Stimulated activated CD4-positive, alpha-beta T cell treated with anti-CD3 and anti-CD28 coated beads, Interleukin-4, amount 100 ng/mL, for 1 hour (primary cell): Measurements from ENCODE around the gene EMSY.
"Not testable (repeated sequence)": the region's sequence is repeated elsewhere in the genome, so short reads cannot be mapped to it uniquely, and the experiment has no call there.

Experiments used
- DNase-seq: peaks from one replicate; pipeline ENCODE4 v3.0.0-alpha.2; 2020

EMSY gene

GRCh38 chr11:76444384-76445120 lies at the start of gene EMSY:
TSS of gene EMSY (plus strand) at chr11:76445018. CDS start at chr11:76446939, 1,921 bp downstream.
- DNase-seq, result peak; percentile 87

DNA sequence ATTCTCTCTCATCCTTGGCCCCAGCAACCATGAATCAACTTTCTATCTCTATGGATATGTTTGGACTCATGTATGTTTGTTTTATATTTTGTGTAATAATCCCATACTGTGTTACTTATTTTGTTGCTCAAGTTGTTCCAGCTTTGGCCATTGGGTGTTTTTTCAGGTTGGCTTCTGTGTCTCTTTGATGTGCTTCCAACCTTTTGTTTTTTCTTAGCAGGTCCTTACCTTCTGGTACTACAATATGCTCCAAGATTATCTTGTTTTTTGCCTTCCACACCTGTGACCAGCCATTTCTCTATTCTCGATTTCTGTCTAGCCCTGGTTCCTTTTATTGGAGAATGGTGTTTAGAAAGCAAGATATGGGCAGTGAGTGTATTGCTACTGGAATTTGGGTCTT lies 49.5 kb upstream of the EMSY start:
- DNase-seq, result no peak

GRCh38 chr11:76397383-76397782 lies 47.4 kb upstream of the EMSY start:
- no peak for DNase-seq

DNA sequence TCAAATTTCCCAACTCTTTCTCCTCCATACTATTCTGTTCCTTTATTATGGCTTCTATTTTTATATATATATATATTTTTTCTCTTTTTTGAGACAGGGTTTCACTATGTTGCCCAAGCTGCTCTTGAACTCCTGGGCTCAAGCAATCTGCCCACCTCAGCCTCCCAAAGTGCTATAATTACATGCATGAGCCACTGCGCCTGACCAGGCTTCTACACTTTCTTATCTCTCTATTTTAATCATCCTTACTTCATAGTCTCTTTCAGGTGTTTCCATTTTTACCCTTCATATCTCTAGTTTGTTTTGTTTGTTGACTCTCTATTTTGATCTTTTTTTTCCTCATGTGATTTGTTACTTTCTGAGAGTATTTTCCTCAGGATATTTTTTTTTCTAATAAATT lies 43.9 kb upstream of the EMSY start:
- DNase-seq, result no peak

DNA sequence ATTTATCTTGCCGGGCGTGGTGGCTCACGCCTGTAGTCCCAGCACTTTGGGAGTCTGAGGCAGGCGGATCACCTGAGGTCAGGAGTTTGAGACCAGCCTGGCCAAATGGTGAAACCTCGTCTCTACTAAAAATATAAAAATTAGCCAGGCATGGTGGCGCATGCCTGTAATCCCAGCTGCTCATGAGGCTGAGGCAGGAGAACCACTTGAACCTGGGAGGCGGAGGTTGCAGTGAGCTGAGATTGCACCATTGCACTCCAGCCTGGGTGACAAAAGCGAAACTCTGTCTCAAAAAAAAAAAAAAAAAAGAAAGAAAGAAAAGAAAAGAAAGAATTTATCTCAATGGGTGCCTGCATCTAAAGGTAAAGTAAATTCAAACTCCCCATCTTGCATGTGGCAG lies 43.3 kb upstream of the EMSY start:
- DNase-seq, result not testable (repeated sequence)

- no peak for DNase-seq
Observed at GRCh38 chr11:76406359-76406758, 38.5 kb upstream of the EMSY start.

DNA sequence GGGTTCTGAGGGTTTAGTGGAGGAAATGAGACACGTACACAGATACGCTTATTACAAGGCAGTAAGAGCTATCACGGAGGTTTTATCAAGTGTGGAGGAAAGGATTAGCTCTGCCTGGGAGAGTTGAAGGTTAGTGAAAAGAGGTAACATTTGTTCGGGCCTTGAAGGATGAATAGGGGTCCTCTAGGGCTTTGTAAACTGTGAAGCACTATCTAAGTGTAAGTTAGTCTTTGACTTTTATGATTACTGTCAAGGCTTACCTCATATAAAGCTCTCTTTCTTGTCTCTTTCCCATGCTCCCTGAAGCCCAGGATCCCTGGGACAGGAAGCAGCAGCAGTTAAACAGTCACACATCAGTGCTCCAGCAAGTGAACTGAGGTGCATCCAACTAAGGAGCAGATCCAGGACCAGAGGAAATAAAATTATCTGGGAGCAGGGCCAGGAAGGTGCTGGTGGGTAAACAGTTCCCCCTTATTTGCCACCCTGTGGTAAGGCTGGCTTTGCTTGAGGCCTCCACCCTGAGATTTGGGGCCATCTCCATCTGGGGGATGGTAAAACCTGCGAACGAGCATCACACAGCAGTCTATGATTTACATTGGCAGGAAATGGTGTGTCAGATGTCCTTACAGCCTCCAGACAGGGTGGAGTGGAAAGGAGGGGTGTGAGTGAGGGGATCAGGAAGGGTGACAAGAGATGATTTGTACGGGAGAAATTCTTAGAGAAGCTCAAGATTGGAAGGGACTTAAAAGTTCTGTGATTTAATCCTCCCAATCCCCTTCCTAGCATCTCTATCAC lies 36.5 kb upstream of the EMSY start:
- DNase-seq, result no peak

DNA sequence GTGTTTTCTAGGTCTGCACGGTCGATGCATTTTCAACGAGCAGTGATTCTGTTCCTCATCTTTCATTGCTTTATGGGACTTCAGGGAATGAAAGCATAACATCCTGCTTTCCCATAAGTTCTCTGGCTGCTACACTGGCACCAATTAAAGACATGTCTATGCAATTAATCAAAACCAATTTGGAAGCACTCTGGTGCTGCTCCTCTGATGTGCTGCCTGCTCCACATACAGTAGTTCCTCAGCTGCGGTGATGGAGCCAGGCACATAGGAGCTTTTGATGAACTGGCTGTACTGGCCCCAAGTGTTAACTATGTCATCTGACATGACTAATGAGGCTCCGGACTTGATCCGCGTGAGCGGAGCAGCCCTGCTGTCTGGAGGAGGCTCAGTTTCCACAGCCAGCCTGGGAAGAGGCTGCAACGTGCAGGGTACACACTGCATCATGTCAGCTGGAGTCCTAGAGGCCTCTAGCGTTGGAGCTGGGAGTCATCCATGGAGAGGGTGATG lies 33.9 kb upstream of the EMSY start:
- no peak for DNase-seq

GRCh38 chr11:76415073-76415472 lies 29.7 kb upstream of the EMSY start:
- DNase-seq, result no peak

DNA sequence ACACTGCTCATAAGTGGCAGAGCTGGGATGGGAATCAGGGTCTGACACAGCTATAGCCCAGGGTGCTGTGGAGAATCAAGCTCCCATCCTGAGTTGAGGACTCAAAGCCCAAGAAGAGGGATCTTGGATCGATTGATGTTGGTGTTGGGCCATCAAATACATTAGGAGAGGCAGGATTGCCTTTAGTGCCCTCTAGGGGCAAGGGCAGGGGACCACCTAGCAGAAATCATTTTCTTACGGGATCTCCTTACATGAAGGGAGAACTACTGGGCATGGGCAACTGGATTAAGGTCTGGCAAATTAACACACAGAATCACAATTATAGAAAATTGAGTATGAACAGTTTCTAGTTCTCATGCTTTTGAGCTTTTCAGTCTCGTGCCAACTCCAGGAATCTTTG lies 24.9 kb upstream of the EMSY start:
- DNase-seq, result no peak

DNA sequence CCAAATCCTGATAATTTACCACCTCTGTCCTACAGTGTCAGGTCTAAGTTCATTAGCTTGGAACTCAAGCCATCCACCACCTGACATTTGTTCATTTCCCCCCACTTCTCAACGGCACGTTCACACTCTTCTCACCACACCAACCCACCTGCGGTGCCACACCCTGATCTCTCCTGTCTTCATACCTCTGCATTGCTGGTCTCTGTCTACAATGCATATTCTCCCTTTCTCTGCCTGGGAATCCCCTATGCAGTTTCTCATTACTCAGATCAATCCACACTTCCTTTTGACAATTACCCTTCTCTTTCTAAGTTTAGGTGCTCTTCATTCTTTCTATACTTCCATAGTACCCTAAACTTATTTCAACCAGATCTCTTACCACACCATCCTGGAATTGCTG lies 20.4 kb upstream of the EMSY start:
- no peak for DNase-seq

DNA sequence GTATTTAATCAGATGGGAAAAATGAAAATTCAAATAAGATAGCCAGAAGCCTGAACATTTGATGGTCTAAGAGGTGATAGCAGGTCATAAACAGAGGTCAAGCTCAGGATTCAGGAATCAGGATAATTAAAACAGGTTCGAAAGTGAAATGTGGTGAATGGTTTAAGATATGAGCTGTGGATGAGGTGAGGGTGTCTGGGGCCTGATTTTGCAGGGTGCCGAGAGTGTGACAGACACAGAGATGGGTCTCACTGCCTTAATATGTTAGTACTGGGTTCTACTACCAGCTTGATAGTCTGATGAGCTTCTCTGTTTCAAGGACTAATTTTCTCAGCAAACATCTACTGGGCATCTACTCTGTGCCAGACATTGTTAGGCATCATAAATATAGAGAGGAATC lies 19.9 kb upstream of the EMSY start:
- DNase-seq, result no peak

DNA sequence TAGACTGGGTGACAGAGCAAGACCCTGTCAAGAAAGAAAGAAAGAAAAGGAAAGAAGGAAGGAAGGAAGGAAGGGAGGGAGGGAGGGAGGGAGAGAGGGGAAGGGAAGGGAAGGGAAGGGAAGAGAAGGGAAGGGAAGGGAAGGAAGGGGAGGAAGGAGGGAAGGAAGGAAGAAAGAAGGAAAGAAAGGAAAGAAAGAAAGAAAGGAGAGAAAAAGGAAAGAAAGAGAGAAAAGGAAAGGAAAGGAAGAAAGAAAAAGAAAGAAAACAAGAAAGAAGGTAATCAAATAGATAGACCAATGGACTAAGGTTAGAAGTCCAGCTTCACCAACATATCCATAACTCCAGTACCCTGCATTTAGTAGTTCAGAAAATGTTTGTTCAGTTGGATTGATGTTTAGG lies 18.2 kb upstream of the EMSY start:
- DNase-seq, result no peak

DNA sequence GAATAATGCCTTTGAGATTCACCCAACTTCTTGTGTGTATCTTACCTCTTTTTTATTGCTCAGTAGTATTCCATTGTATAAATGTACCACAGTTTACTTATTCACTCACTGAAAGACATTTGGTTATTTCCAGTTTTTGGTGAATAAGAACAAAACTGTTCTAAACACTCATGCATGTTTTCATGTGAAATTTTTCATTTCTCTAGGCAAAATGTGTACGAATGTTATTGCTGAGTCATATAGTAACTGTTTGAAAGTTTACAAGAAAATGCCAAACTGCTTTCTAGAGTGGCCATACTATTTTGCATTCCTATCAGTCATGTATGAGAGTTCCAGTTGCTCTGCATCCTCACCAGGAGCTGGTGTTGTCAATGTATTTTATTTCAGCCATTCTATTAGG lies 8.8 kb upstream of the EMSY start:
- no peak for DNase-seq

DNA sequence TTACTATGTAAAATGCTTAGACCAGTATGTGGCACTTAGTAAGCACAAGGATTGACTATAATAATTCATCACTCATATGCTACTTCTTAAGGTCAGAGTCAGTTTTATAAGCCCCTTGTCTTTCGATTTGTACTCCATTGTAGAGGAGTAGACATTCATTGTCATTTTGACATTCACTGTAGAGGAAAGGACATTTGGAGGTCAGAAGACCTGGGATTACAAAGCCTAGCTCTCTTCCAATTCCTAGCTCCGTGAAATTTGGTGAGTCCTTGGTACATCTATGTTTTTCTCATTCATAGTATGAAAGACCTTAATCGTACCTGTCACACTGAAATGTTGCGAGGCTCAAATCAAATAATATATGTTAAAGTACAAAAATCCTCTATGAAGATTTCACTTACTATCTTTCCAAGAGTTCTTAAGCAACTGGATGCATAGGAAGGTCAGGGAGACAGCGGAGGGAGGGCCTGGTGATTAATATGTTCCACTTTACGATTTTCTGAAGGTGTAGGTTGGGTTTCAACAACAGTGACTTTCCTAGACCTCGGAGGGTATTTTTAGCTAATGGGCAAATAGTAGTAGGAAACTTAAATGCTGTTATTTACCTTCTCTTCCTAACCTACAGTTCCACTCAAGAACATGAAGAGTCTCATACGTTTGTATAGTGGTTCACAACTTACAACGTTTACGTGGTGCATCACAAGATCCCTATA lies 1.4 kb upstream of the EMSY start:
- no peak for DNase-seq

DNA sequence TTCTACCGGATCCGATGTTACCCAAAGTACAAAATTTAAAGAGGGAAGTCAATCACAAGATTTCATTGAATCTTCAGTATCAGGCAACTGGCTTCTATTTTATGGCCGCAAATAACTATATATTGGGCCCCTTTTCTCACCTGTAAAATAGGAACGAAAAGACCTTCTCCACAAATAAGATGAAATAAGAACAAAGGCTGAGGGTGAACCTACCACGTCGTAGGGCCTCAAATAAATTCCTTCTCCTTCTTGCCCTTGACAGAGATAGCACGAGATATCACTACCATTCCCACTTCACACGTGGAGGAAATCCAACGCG lies 794 bp upstream of the EMSY start:
- DNase-seq, result no peak

DNA sequence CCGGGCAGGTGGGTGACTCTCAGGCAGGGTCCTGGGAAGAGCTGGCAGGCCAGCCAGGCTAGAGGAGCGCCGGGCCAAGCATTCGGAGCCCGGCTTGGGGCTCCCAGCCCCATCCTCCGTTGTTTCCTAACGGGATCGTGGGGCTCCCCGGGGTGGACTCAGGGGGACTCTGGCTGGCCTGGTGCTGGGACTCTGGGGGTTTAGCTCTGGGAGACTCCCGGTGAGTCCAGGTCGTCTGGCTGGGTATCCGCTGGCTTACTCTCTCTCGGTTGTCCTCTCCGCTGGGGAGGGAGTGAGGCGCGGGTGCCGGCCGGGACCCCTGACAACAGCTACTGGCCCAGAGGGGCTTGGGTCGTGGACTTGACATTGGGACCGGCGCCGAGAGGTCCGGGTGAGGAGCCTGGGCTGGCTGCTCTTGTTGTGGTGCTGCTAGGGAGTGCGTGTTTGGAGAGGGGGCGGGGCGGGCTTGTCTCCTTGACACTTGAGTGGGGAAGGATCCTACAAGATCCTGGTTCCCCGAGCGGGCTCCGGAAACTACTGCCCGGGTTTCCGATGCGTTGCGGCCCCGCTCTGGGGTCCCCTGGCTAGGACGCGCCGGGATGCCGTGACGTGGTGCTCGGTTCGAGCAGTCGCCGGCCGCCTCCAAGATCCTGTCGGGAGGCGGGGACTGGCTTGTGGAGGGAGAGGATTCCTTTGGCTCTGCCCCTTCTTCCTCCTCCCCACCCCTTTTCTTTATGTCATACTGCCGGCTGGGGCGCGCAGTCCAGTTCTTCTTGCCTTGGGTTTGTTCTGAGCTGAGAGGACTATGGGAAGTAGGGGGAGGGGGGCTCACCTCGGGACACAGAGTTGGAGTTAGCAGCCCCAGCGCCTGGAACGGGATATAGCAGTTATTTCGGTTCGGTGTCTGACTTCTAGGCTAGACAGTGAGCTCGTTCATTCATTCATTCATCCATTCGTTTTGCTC lies 585 bp downstream of the EMSY start:
- DNase-seq, result peak; percentile 48

DNA sequence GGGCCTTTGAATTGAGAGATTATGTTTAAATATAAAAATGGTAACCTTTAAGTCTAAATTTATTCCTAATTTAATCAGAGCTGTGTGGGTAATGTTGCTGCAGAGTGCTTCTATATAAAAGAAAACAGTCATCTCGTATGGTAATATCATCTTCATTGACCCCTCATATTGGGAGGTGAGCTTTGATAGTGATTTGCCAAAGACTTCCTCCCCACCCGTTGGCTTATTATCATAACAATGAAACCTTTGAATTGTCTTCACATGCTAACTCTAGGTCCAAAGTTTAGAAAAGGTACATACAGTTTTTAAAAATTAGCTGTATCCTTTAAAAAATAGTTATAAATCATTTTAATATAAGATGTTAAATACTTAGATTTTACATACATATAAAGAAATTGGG lies 3.7 kb downstream of the EMSY start:
- DNase-seq, result no peak

- DNase-seq, result no peak
Observed at GRCh38 chr11:76453248-76453647, 8.4 kb downstream of the EMSY start.

DNA sequence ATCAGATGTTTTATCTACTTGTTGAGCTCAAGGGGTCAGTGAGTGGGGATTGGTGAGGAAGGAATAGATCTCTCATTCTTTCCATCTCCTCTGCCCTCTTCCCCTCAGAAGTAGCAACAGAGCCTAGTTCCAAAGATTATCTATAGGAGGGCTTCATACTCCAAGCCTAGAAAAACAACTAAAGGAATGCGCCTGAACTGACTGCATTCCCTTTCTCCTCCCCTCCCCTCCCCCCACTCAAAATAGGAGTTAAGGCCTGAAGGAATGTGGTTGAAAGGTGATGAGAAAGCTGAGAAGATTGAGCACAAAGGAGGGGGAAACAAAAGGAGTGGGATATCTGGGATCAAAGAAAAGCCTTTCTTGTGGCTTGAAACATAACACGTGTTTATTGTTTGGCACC lies 10.5 kb downstream of the EMSY start:
- DNase-seq, result no peak

GRCh38 chr11:76455931-76456330 lies 11.1 kb downstream of the EMSY start:
- no peak for DNase-seq

- DNase-seq, result no peak
Observed at GRCh38 chr11:76456571-76456970, 11.8 kb downstream of the EMSY start.

DNA sequence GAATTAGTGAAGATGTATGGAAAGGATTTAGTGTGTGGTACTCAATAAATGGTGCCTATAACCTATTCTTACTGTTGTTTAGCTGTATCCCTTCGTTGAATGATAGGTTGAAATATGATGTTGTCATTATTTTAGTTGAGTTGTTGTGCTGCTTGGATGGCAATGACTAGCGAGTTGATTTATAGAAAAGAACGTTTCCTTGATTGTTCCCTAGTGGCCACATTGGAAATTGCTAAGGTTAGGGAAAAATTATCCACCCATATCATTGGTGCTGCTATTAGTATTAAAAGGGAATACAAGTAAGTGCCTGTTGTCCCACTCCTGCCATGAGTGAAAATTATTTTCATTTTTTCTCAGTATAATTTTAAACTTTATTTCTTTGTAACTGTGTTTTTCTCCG lies 14.5 kb downstream of the EMSY start:
- DNase-seq, result no peak
